Neural crest cell (in vitro differentiated cells): ENCODE measurements around the gene NGEF. TPM values are rescaled to one million over a fixed set of nuclear protein-coding genes. Genes with fewer than 3 reads are reported as not detected.

Experiments used
- DNase-seq: peaks from one replicate; pipeline ENCODE4 v3.0.0; 2021; ENCODE audit warnings: low read depth, mixed read lengths, low spot score
- H3K27ac Mint-ChIP-seq: one replicate; pipeline ENCODE4 v1.8.0; 2021; ENCODE audit warnings: mild to moderate bottlenecking, mixed read lengths; ENCODE audit not compliant: unreplicated experiment
- H3K27me3 Mint-ChIP-seq: 2 replicates; pipeline ENCODE4 v1.8.0; 2021; ENCODE audit warnings: low read depth, mild to moderate bottlenecking, mixed read lengths
- H3K36me3 Mint-ChIP-seq: 2 replicates; pipeline ENCODE4 v1.8.0; 2021; ENCODE audit warnings: low read depth, mild to moderate bottlenecking, mixed read lengths
- H3K4me1 Mint-ChIP-seq: 2 replicates; pipeline ENCODE4 v1.8.0; 2021; ENCODE audit warnings: mixed read lengths
- H3K4me3 Mint-ChIP-seq: one replicate; pipeline ENCODE4 v1.8.0; 2021; ENCODE audit warnings: mild to moderate bottlenecking, mixed read lengths
- H3K9me3 Mint-ChIP-seq: 2 replicates; pipeline ENCODE4 v1.8.0; 2021; ENCODE audit warnings: mixed read lengths
- CTCF ChIP-seq: fragments of 200-600 bp; sonication (generic); conservative IDR thresholded peaks from 2 replicates; pipeline ENCODE4 v1.5.0; 2021; ENCODE audit warnings: antibody characterized with exemption, mild to moderate bottlenecking
- total RNA-seq: library from RNA; stranded (reverse); gene quantifications from 2 replicates; pipeline ENCODE4 v1.2.1, GENCODE V29; 2021

Gene NGEF
- total RNA-seq, 1 donor from 2014 or later = 0.96 TPM

DNA sequence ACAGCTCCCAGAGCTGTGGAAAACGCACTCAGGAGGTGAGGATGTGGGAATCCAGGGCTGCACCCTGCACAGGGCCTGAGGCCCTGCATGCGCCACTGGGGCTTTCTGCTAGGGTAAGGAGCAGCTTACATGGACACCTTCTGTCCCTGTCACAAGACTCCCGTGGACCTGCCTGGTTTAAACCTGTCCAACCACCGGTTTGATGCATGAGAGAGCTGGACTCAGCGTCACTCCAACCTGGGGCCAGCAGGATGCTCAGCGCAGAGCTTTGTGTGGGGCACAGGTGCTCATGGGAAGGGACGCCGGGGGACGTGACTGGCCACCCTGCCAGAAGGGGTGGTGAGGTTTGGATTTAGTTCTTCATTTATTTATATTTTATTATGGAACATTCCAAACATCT, 118.8 kb downstream of the NGEF start:
- Mint-ChIP-seq H3K4me1 (peaks cover 24% of the 10 kb centered on the region), H3K4me3 (no peak overlapping the region), H3K36me3 (no peaks in the 10 kb centered on the region), H3K27ac (no peak overlapping the region), H3K27me3 (peaks cover 6% of the 10 kb centered on the region), H3K9me3 (no peaks in the 10 kb centered on the region)
- no peak for TF ChIP-seq CTCF
- DNase-seq = no peak

DNA sequence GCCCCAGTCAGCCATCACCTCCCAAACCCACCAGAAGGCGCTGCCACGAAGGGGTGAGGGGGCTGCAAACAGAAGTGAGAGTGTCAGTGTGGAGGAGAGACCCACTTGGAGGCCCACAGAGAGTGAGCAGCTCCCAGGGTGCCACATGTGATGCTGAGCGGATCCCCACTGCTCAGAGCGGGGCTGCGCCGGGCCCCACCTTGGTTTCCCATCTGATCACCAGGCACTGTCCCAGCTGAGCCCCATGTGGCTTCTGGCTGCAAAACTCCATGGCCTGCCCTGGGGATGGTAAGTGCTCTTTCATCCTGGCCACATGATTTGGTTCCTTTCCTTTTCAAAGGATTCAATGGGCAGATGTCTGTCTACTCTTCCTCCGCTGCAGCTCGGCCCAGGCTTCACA, 119.2 kb downstream of the NGEF start:
- Mint-ChIP-seq H3K27ac (no peak overlapping the region), H3K27me3 (peaks cover 6% of the 10 kb centered on the region), H3K36me3 (no peaks in the 10 kb centered on the region), H3K4me1 (peaks cover 24% of the 10 kb centered on the region), H3K9me3 (no peaks in the 10 kb centered on the region), H3K4me3 (no peak overlapping the region)
- DNase-seq = no peak
- no peak for TF ChIP-seq CTCF

GRCh38 chr2:232892843-232893242, 120.2 kb downstream of the NGEF start:
- no peaks in the 10 kb centered on the region for H3K36me3 Mint-ChIP-seq
- H3K27ac Mint-ChIP-seq = no peak overlapping the region
- peaks cover 6% of the 10 kb centered on the region for H3K27me3 Mint-ChIP-seq
- H3K4me1 Mint-ChIP-seq = peaks cover 24% of the 10 kb centered on the region
- TF ChIP-seq CTCF = no peak
- no peak for DNase-seq
- no peaks in the 10 kb centered on the region for H3K9me3 Mint-ChIP-seq
- H3K4me3 Mint-ChIP-seq = no peak overlapping the region

GRCh38 chr2:232892221-232892620, 120.8 kb downstream of the NGEF start:
- DNase-seq = no peak
- peaks cover 24% of the 10 kb centered on the region for H3K4me1 Mint-ChIP-seq
- peaks cover 6% of the 10 kb centered on the region for H3K27me3 Mint-ChIP-seq
- no peak overlapping the region for H3K27ac Mint-ChIP-seq
- H3K4me3 Mint-ChIP-seq = no peak overlapping the region
- H3K36me3 Mint-ChIP-seq = no peaks in the 10 kb centered on the region
- TF ChIP-seq CTCF = no peak
- H3K9me3 Mint-ChIP-seq = no peaks in the 10 kb centered on the region

DNA sequence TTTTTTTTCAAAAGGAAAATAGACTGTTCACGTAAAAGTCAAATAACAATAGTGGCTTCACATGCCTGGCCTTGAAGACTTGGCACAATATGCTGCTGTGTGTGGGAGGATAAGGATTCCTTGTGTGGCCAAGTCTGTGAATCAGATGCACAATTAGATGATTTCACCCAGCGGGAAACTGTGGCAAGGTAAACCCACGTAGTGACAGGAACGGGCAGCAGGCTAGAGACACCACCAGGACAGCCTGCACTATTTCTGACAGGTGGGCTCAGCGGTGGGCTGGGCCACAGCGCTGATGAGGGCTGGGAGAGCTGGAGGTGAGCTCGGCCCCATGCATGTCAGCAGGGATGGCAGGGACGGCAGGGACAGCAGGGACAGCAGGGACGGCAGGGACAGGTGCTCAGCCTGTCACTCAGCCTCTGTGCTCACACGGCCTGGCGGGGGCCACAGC, 121.4 kb downstream of the NGEF start:
- Mint-ChIP-seq H3K27me3 (peaks cover 6% of the 10 kb centered on the region), H3K4me3 (no peak overlapping the region), H3K9me3 (no peaks in the 10 kb centered on the region), H3K27ac (no peak overlapping the region), H3K4me1 (peaks cover 24% of the 10 kb centered on the region), H3K36me3 (no peaks in the 10 kb centered on the region)
- no peak for DNase-seq
- no peak for TF ChIP-seq CTCF
